ENCODE results near the gene RAB38.

Gene RAB38

DNA sequence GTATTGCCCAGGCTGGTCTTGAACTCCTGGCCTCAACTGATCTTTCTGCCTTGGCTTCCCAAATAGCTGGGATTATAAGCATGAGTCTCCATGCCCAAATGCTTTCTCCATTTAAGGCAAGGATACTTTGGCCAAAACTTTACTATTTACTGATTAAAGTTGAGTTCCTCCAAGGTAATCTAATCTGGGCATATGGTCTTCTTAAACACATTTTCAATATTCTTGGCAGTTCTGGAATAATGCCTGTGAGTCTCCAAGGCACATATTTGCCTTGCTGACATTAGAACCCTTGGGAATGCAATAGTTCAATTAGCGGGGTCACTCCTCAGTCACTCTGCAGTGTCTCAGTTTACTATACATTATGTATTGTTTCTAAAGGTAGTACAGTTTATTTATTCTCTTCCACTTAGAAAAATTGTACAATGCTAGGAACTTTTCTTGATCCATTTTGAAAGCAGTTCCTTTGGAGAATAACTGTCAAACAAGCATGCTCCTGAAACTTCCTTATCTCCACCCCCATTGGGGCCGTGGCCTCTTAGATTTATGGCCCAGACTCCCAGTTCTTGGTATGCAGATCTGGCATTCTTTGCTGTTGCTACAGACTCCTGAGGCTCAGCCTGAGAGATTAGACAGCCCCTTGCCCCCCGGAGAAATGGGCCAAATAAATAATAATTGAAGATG lies 13.1 kb upstream of the RAB38 start:
- no peak for DNase-seq (ENCODE audit: low read depth in 1 of 2, low spot score in 1 of 2)
- TF ChIP-seq JUND (IDR thresholded peaks at IDR 0.05; ENCODE audit: low read depth) = no peak
- in situ Hi-C loops (cut with HindIII; ENCODE audit: low pct_unique_long_range_greater_than_20kb, low sequenced_read_pairs) = no loop called here

DNA sequence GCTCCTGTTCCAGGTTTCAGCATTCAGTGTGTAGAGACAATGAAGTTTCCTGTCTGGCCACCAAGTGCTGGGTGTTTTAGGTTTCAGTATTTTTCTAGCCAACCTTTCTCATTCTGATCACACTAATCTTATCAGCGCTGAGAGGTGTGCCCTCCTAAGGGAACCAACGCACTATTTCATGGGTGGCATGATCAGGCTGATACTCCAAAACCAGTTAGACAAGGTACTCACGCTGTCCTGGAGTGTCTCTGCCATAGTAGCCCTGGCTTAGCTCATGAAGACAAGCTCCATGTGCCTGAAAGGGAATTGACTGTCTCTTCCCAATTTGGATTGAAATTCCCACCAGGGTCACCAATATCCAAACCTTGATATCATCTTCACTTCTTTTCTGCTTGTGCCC lies 8.0 kb upstream of the RAB38 start:
- TF ChIP-seq JUND (IDR thresholded peaks at IDR 0.05; ENCODE audit: low read depth) = no peak
- DNase-seq (ENCODE audit: low read depth in 1 of 2, low spot score in 1 of 2) = peak in 1 of 2 experiments; percentile 50

GRCh38 chr11:88181776-88182175 lies 6.5 kb upstream of the RAB38 start:
- TF ChIP-seq JUND (IDR thresholded peaks at IDR 0.05; ENCODE audit: low read depth) = no peak
- DNase-seq (ENCODE audit: low read depth in 1 of 2, low spot score in 1 of 2) = peak in 1 of 2 experiments; percentile 81
- in situ Hi-C loops (cut with HindIII; ENCODE audit: low pct_unique_long_range_greater_than_20kb, low sequenced_read_pairs) = no loop called here

More for the DNA sequence above, 8.0 kb upstream of the RAB38 start:
- in situ Hi-C loops (cut with HindIII; ENCODE audit: low pct_unique_long_range_greater_than_20kb, low sequenced_read_pairs) = no loop called here

- DNase-seq (ENCODE audit: low read depth in 1 of 2, low spot score in 1 of 2) = no peak
- in situ Hi-C loops (cut with HindIII; ENCODE audit: low pct_unique_long_range_greater_than_20kb, low sequenced_read_pairs) = no loop called here
- no peak for TF ChIP-seq JUND (IDR thresholded peaks at IDR 0.05; ENCODE audit: low read depth)
Observed at GRCh38 chr11:88179971-88180629, 4.9 kb upstream of the RAB38 start.

- TF ChIP-seq JUND (IDR thresholded peaks at IDR 0.05; ENCODE audit: low read depth) = no peak
- in situ Hi-C loops (cut with HindIII; ENCODE audit: low pct_unique_long_range_greater_than_20kb, low sequenced_read_pairs) = no loop called here
- no peak for DNase-seq (ENCODE audit: low read depth in 1 of 2, low spot score in 1 of 2)
Observed at GRCh38 chr11:88179141-88179540, 3.9 kb upstream of the RAB38 start.

GRCh38 chr11:88178191-88178590 lies 2.9 kb upstream of the RAB38 start:
- no peak for TF ChIP-seq JUND (IDR thresholded peaks at IDR 0.05; ENCODE audit: low read depth)
- no peak for DNase-seq (ENCODE audit: low read depth in 1 of 2, low spot score in 1 of 2)
- in situ Hi-C loops (cut with HindIII; ENCODE audit: low pct_unique_long_range_greater_than_20kb, low sequenced_read_pairs) = no loop called here

GRCh38 chr11:88175569-88176075 lies 379 bp upstream of the RAB38 start:
- no peak for DNase-seq (ENCODE audit: low read depth in 1 of 2, low spot score in 1 of 2)
- in situ Hi-C loops (cut with HindIII; ENCODE audit: low pct_unique_long_range_greater_than_20kb, low sequenced_read_pairs) = no loop called here
- TF ChIP-seq JUND (IDR thresholded peaks at IDR 0.05; ENCODE audit: low read depth) = no peak

GRCh38 chr11:88173956-88174355 lies 1.3 kb downstream of the RAB38 start:
- no peak for TF ChIP-seq JUND (IDR thresholded peaks at IDR 0.05; ENCODE audit: low read depth)
- in situ Hi-C loops (cut with HindIII; ENCODE audit: low pct_unique_long_range_greater_than_20kb, low sequenced_read_pairs) = no loop called here
- no peak for DNase-seq (ENCODE audit: low read depth in 1 of 2, low spot score in 1 of 2)

- DNase-seq (ENCODE audit: low read depth in 1 of 2, low spot score in 1 of 2) = peak in 1 of 2 experiments; percentile 14
- TF ChIP-seq JUND (IDR thresholded peaks at IDR 0.05; ENCODE audit: low read depth) = no peak
- in situ Hi-C loops (cut with HindIII; ENCODE audit: low pct_unique_long_range_greater_than_20kb, low sequenced_read_pairs) = no loop called here
Observed at GRCh38 chr11:88171982-88172381, 3.3 kb downstream of the RAB38 start.

GRCh38 chr11:88170673-88171072 lies 4.6 kb downstream of the RAB38 start:
- DNase-seq (ENCODE audit: low read depth in 1 of 2, low spot score in 1 of 2) = no peak
- in situ Hi-C loops (cut with HindIII; ENCODE audit: low pct_unique_long_range_greater_than_20kb, low sequenced_read_pairs) = no loop called here
- TF ChIP-seq JUND (IDR thresholded peaks at IDR 0.05; ENCODE audit: low read depth) = no peak

DNA sequence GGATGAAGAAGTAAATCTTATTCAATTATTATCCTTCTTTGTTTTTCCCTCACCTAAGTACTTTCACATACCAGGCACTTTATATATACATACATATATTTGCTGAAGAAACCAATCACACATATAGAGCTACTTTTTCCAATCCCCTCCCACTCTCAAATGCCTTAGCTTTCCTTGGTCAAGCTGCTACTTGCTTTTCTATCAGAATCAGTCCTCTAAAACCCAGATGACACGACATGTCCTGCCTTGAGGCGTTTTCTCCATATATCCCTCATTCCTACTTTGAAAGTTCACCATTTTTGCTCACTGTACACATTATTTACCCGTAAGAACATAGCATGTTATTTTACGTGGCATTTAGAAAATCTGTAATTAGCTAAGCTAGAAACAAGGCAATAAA lies 5.4 kb downstream of the RAB38 start:
- in situ Hi-C loops (cut with HindIII; ENCODE audit: low pct_unique_long_range_greater_than_20kb, low sequenced_read_pairs) = no loop called here
- no peak for TF ChIP-seq JUND (IDR thresholded peaks at IDR 0.05; ENCODE audit: low read depth)
- DNase-seq (ENCODE audit: low read depth in 1 of 2, low spot score in 1 of 2) = no peak

- DNase-seq (ENCODE audit: low read depth in 1 of 2, low spot score in 1 of 2) = no peak
- no peak for TF ChIP-seq JUND (IDR thresholded peaks at IDR 0.05; ENCODE audit: low read depth)
- in situ Hi-C loops (cut with HindIII; ENCODE audit: low pct_unique_long_range_greater_than_20kb, low sequenced_read_pairs) = no loop called here
Observed at GRCh38 chr11:88169471-88169870, 5.8 kb downstream of the RAB38 start.

DNA sequence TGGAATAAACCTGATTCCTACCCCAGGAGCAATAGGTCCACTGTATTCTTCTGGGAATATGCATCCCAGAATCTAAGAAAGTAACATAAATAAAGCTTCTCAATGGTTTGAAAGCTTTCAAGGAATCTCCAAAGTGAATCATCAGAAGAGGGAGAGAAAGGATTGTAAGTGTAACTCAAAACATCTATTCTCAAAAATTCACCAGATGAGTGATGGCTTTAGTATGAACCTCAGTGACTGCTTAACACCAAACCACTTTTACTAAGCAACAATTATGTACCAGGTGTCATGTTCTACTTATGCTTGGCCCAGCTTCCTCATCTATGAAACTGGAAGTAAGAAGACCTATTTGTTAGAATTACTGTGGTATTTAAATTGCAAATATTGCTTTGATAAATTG lies 7.4 kb downstream of the RAB38 start:
- DNase-seq (ENCODE audit: low read depth in 1 of 2, low spot score in 1 of 2) = no peak
- in situ Hi-C loops (cut with HindIII; ENCODE audit: low pct_unique_long_range_greater_than_20kb, low sequenced_read_pairs) = no loop called here
- no peak for TF ChIP-seq JUND (IDR thresholded peaks at IDR 0.05; ENCODE audit: low read depth)

All from T47D (cell line).